Activated CD8-positive, alpha-beta T cell treated with anti-CD3 and anti-CD28 coated beads for 36 hours (primary cell): ENCODE measurements around the gene KCTD1. TPM values are rescaled to one million over a fixed set of nuclear protein-coding genes. Genes with fewer than 3 reads are reported as not detected.

ENCODE experiments used
- ATAC-seq: fragments of 200-7000 bp; cut with Tn5 transposase; one replicate; pipeline ENCODE4 v1.10.0; 2021; ENCODE audit warnings: mild to moderate bottlenecking, moderate library complexity
- CTCF ChIA-PET: fragments of 350-600 bp; sonication (Branson Sonifier 250); formaldehyde crosslinking; loops from one replicate; lab custom pipeline; 2021; ENCODE audit warnings: antibody characterized with exemption; lab: Charles Lee
- POLR2A ChIA-PET: fragments of 350-600 bp; sonication (Branson Sonifier 250); formaldehyde crosslinking; loops from one replicate; lab custom pipeline; 2021; ENCODE audit warnings: antibody characterized with exemption; lab: Charles Lee
- DNase-seq: peaks from one replicate; pipeline ENCODE4 v3.0.0-alpha.2; 2020
- H3K27ac Mint-ChIP-seq: one replicate; pipeline ENCODE4 v1.8.0; 2021; ENCODE audit warnings: mild to moderate bottlenecking, mixed read lengths
- H3K27me3 Mint-ChIP-seq: one replicate; pipeline ENCODE4 v1.8.0; 2021; ENCODE audit warnings: mixed read lengths
- H3K36me3 Mint-ChIP-seq: one replicate; pipeline ENCODE4 v1.8.0; 2021; ENCODE audit warnings: low read depth, mixed read lengths
- H3K4me1 Mint-ChIP-seq: one replicate; pipeline ENCODE4 v1.8.0; 2021; ENCODE audit warnings: low read depth, mixed read lengths
- H3K4me3 Mint-ChIP-seq: one replicate; pipeline ENCODE4 v1.8.0; 2021; ENCODE audit warnings: mild to moderate bottlenecking, moderate library complexity, mixed read lengths
- H3K9me3 Mint-ChIP-seq: one replicate; pipeline ENCODE4 v1.8.0; 2021; ENCODE audit warnings: mixed read lengths
- CTCF ChIP-seq: fragments of 200-600 bp; IDR thresholded peaks from one replicate; pipeline ENCODE4 v1.8.0; 2022; ENCODE audit warnings: antibody characterized with exemption, mild to moderate bottlenecking
- intact Hi-C: fragments of 100-400 bp; cut with micrococcal nuclease; formaldehyde crosslinking; loops from one replicate; pipeline ENCODE4 v1.10.0; 2022
- total RNA-seq, 2 experiments: library from RNA; stranded (reverse); gene quantifications; one replicate each; pipeline ENCODE4 v1.2.3, GENCODE V29; 2021

Gene KCTD1
- total RNA-seq, 2 experiments from 2014 or later: 3.4 TPM

GRCh38 chr18:26536664-26537063 lies 11.7 kb downstream of the KCTD1 start:
- Mint-ChIP-seq H3K36me3 (no peaks in the 10 kb centered on the region), H3K4me3 (no peak overlapping the region), H3K27ac (no peak overlapping the region), H3K27me3 (no peaks in the 10 kb centered on the region), H3K4me1 (peaks cover 3% of the 10 kb centered on the region), H3K9me3 (no peaks in the 10 kb centered on the region)
- ChIA-PET CTCF (no interaction called here), POLR2A (no interaction called here)
- no peak for TF ChIP-seq CTCF
- intact Hi-C loops: no loop called here
- DNase-seq (no peak), ATAC-seq (no peak)

DNA sequence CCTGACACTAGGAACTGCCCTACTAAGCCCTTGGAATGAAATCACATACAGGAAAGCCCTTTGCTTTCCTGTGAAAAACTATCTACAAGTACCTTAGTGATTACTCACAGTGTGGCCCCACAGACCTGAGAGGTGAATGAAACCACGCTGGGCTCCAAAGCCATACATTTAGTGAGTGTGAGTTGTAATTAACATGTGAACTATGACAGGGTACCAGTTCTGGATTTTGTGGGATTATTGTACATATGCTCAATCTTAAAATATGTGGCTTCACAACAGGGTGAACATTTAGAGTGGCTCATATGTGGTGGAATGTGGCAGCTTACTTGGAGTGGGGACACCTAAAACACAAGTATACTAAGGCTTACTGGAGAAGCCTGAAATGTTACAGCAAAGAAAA lies 12.3 kb downstream of the KCTD1 start:
- no peaks in the 10 kb centered on the region for H3K27me3 Mint-ChIP-seq
- POLR2A ChIA-PET: no interaction called here
- H3K36me3 Mint-ChIP-seq: no peaks in the 10 kb centered on the region
- intact Hi-C loops: no loop called here
- CTCF ChIA-PET: no interaction called here
- no peak overlapping the region for H3K4me3 Mint-ChIP-seq
- H3K4me1 Mint-ChIP-seq: peaks cover 3% of the 10 kb centered on the region
- TF ChIP-seq CTCF: no peak
- peak; percentile 60 for ATAC-seq
- peak; percentile 14 for DNase-seq
- no peaks in the 10 kb centered on the region for H3K9me3 Mint-ChIP-seq
- no peak overlapping the region for H3K27ac Mint-ChIP-seq

GRCh38 chr18:26535630-26536029 lies 12.7 kb downstream of the KCTD1 start:
- H3K36me3 Mint-ChIP-seq: no peaks in the 10 kb centered on the region
- intact Hi-C loops: no loop called here
- no peaks in the 10 kb centered on the region for H3K27me3 Mint-ChIP-seq
- H3K9me3 Mint-ChIP-seq: no peaks in the 10 kb centered on the region
- H3K4me3 Mint-ChIP-seq: no peak overlapping the region
- H3K27ac Mint-ChIP-seq: no peak overlapping the region
- no peak for TF ChIP-seq CTCF
- H3K4me1 Mint-ChIP-seq: peaks cover 3% of the 10 kb centered on the region
- ATAC-seq (no peak), DNase-seq (no peak)
- POLR2A ChIA-PET: no interaction called here
- CTCF ChIA-PET: no interaction called here

- no peaks in the 10 kb centered on the region for H3K27me3 Mint-ChIP-seq
- no peak for DNase-seq
- CTCF ChIA-PET: no interaction called here
Measured at GRCh38 chr18:26532367-26533340, 15.7 kb downstream of the KCTD1 start.

More at GRCh38 chr18:26532367-26533340, 15.7 kb downstream of the KCTD1 start:
- intact Hi-C loops: no loop called here
- ATAC-seq: no peak
- no peak for TF ChIP-seq CTCF
- Mint-ChIP-seq H3K4me3 (no peak overlapping the region), H3K9me3 (no peaks in the 10 kb centered on the region), H3K4me1 (no peaks in the 10 kb centered on the region), H3K36me3 (no peaks in the 10 kb centered on the region), H3K27ac (no peak overlapping the region)
- POLR2A ChIA-PET: no interaction called here
